GM12878 (cell line): Measurements from ENCODE around the gene ELSPBP1. TPM values are rescaled to one million over a fixed set of nuclear protein-coding genes. Genes with fewer than 3 reads are reported as not detected.

Source experiments
- ATAC-seq: fragments of 200-7000 bp; cut with Tn5 transposase; 3 replicates; pipeline ENCODE4 v1.9.1; 2020; ENCODE audit warnings: mild to moderate bottlenecking, moderate library complexity
- BruUV-seq: library from RNA; stranded (reverse); fragments of 400-500 nt; replicated peaks from 2 replicates; lab custom pipeline; 2021; lab: Mats Ljungman, UMichigan
- CTCF ChIA-PET: fragments of 300-600 bp; sonication (Branson Sonifier 250); formaldehyde crosslinking; extraction: SDS; loops from one replicate; lab custom pipeline; 2021; ENCODE audit warnings: inconsistent platforms; lab: Yijun Ruan, JAX
- POLR2A ChIA-PET: fragments of 350-600 bp; formaldehyde crosslinking; extraction: SDS; loops from one replicate; lab custom pipeline; 2021; ENCODE audit warnings: inconsistent platforms; lab: Charles Lee
- RAD21 ChIA-PET: fragments of 300-600 bp; sonication (Branson Sonifier 250); formaldehyde crosslinking; loops from one replicate; lab custom pipeline; 2023; ENCODE audit warnings: antibody characterized with exemption; ENCODE audit not compliant: unreplicated experiment; lab: Charles Lee
- SMC1A ChIA-PET: fragments of 300-600 bp; sonication (Branson Sonifier 250); formaldehyde crosslinking; loops from one replicate; lab custom pipeline; 2023; ENCODE audit not compliant: unreplicated experiment, uncharacterized antibody; lab: Charles Lee
- DNase-seq: peaks from one replicate; pipeline ENCODE4 v3.0.0-alpha.2; 2011; ENCODE audit warnings: low read depth, low spot score
- FAIRE-seq: peaks from 3 replicates; lab custom pipeline; 2011; peaks lifted over from hg19 to GRCh38; lab: Jason Lieb, UNC
- H2AFZ ChIP-seq: 2 replicates; pipeline ENCODE4 v1.6.0; 2011; ENCODE audit warnings: low read depth, low read length, control low read depth; ENCODE audit not compliant: control insufficient read depth
- H3K27ac ChIP-seq: 2 replicates; pipeline ENCODE4 v1.5.1; 2011; ENCODE audit warnings: control low read depth; ENCODE audit not compliant: control insufficient read depth, insufficient read depth
- H3K27me3 ChIP-seq, 2 experiments: replicated peaks in 1 of 2; 2 replicates each; pipeline versions ENCODE4 v1.6.0 to v1.6.1; 2011; ENCODE audit warnings: low read length in 1 of 2; ENCODE audit not compliant: control insufficient read depth in 2 of 2, insufficient read depth in 2 of 2
- H3K36me3 ChIP-seq, 2 experiments: 2 replicates each; pipeline ENCODE4 v1.5.1; 2011; ENCODE audit warnings: low read length in 1 of 2; ENCODE audit not compliant: control insufficient read depth in 2 of 2, insufficient read depth in 2 of 2
- H3K4me1 ChIP-seq: 2 replicates; pipeline ENCODE4 v1.6.1; 2011; ENCODE audit warnings: mild to moderate bottlenecking, low read length, moderate library complexity, mixed read lengths; ENCODE audit not compliant: control insufficient read depth, insufficient read depth
- H3K4me2 ChIP-seq: 2 replicates; pipeline ENCODE4 v1.6.0; 2011; ENCODE audit warnings: control low read depth; ENCODE audit not compliant: control insufficient read depth, insufficient read depth
- H3K4me3 ChIP-seq: fragments of 200-600 bp; sonication (generic); 2 replicates; pipeline ENCODE4 v1.5.1; 2016
- H3K79me2 ChIP-seq: 2 replicates; pipeline ENCODE4 v1.6.0; 2011; ENCODE audit warnings: low read length; ENCODE audit not compliant: control insufficient read depth, insufficient read depth
- H3K9ac ChIP-seq: 2 replicates; pipeline ENCODE4 v1.8.0; 2011; ENCODE audit warnings: low read length, control low read depth, mixed read lengths; ENCODE audit not compliant: control insufficient read depth, insufficient read depth
- H3K9me3 ChIP-seq: replicated peaks from 3 replicates; pipeline ENCODE4 v1.5.1; 2011; ENCODE audit warnings: mild to moderate bottlenecking, low read length; ENCODE audit not compliant: control insufficient read depth, insufficient read depth
- H4K20me1 ChIP-seq: 2 replicates; pipeline ENCODE4 v1.6.0; 2011; ENCODE audit not compliant: control insufficient read depth, insufficient read depth
- ATF2 ChIP-seq: IDR thresholded peaks from 2 replicates; pipeline ENCODE4 v1.6.1; 2012; ENCODE audit warnings: low read length, inconsistent platforms
- BCL11A ChIP-seq: IDR thresholded peaks from 2 replicates; pipeline ENCODE4 v1.6.1; 2011; ENCODE audit warnings: low read depth, low read length
- CBX3 ChIP-seq: fragments of 200-600 bp; sonication (generic); IDR thresholded peaks from 2 replicates; pipeline ENCODE4 v1.6.1; 2016; ENCODE audit warnings: low read depth, borderline replicate concordance
- CHD1 ChIP-seq: IDR thresholded peaks from 2 replicates; pipeline ENCODE4 v1.6.1; 2012; ENCODE audit warnings: low read depth, low read length, improper control_type of control experiment
- KLF5 ChIP-seq: fragments of 450-650 bp; IDR thresholded peaks from 2 replicates; pipeline ENCODE4 v1.6.1; 2014; ENCODE audit warnings: mild to moderate bottlenecking; ENCODE audit not compliant: partially characterized antibody
- MEF2B ChIP-seq: fragments of 450-650 bp; IDR thresholded peaks from 2 replicates; pipeline ENCODE4 v1.6.1; 2018; ENCODE audit warnings: mild to moderate bottlenecking, moderate library complexity; ENCODE audit not compliant: partially characterized antibody, poor library complexity, severe bottlenecking
- NR2F1 ChIP-seq: fragments of 450-650 bp; conservative IDR thresholded peaks from 2 replicates; pipeline ENCODE4 v1.6.1; 2017; ENCODE audit warnings: mild to moderate bottlenecking
- SUZ12 ChIP-seq: fragments of 200-600 bp; sonication (generic); IDR thresholded peaks from one replicate; pipeline ENCODE4 v1.6.1; 2018; ENCODE audit warnings: antibody characterized with exemption, mild to moderate bottlenecking; ENCODE audit not compliant: unreplicated experiment
- TAF1 ChIP-seq: IDR thresholded peaks from 2 replicates; pipeline ENCODE4 v1.6.1; 2011; ENCODE audit warnings: mild to moderate bottlenecking, low read depth, low read length, borderline replicate concordance
- USF2 ChIP-seq: IDR thresholded peaks from 2 replicates; pipeline ENCODE4 v1.6.1; 2011; ENCODE audit warnings: low read depth, low read length, improper control_type of control experiment, borderline replicate concordance
- ZBTB11 ChIP-seq: fragments of 450-650 bp; formaldehyde crosslinking; IDR thresholded peaks from 2 replicates; pipeline ENCODE4 v1.5.0; 2022; ENCODE audit warnings: mild to moderate bottlenecking, missing genetic modification characterization
- ZNF217 ChIP-seq: fragments of 450-650 bp; IDR thresholded peaks from 2 replicates; pipeline ENCODE4 v1.6.1; 2017; ENCODE audit warnings: antibody characterized with exemption, mild to moderate bottlenecking
- WGBS: methylation state at CpG from one replicate; pipeline ENCODE4 v1.1.6; 2016; ENCODE audit warnings: low lambda C conversion rate; ENCODE audit not compliant: insufficient replicate concordance, insufficient coverage; ENCODE audit errors: missing lambda C conversion rate; 5-methylcytosine and 5-hydroxymethylcytosine counted together
- in situ Hi-C: fragments of 300-500 bp; cut with MboI; formaldehyde crosslinking; loops from 9 replicates; pipeline ENCODE4 v1.14.3; 2018; ENCODE audit warnings: mixed read lengths
- intact Hi-C: fragments of 100-400 bp; cut with micrococcal nuclease; formaldehyde crosslinking; loops from one replicate; pipeline ENCODE4 v1.14.2; 2022; ENCODE audit not compliant: unreplicated experiment
- polyA plus RNA-seq, 11 experiments: library from polyadenylated mRNA; depleted of rRNA in 4 of 11; unstranded in 6 of 11; stranded (reverse) in 5 of 11; fragments of >200 nt; fragmentation: Nextera tagmentation in 4 of 11; fragmentation: Illumina TruSeq in 1 of 11; extraction: Ambion mirVana in 4 of 11; extraction: Trizol in 1 of 11; gene quantifications; 1 replicate in 1 of 11; 2 replicates in 10 of 11; pipeline versions ENCODE4 v1.2.1 to v1.2.3, GENCODE V29; 2011 to 2016; ENCODE audit warnings: inconsistent platforms in 2 of 11, missing spikeins in 2 of 11, low read depth in 1 of 11
- total RNA-seq, 4 experiments: library from RNA; depleted of rRNA in 3 of 4; stranded (reverse); fragments of >200 nt in 3 of 4; fragmentation: Illumina TruSeq in 1 of 4; extraction: Trizol in 1 of 4; gene quantifications; 2 replicates each; pipeline versions ENCODE4 v1.2.1 to v1.2.3, GENCODE V29; 2013 to 2021
- TF ChIP-seq, protein P1 (sequence below): IDR thresholded peaks from 2 replicates; pipeline ENCODE4 v1.6.1; 2012; ENCODE audit warnings: low read depth, low read length, improper control_type of control experiment

The ELSPBP1 gene
- total and polyA plus RNA-seq, 10 of the 15 experiments (the other 5 are each of a cell fraction or from before 2014, with no cell fraction given) = not detected

DNA sequence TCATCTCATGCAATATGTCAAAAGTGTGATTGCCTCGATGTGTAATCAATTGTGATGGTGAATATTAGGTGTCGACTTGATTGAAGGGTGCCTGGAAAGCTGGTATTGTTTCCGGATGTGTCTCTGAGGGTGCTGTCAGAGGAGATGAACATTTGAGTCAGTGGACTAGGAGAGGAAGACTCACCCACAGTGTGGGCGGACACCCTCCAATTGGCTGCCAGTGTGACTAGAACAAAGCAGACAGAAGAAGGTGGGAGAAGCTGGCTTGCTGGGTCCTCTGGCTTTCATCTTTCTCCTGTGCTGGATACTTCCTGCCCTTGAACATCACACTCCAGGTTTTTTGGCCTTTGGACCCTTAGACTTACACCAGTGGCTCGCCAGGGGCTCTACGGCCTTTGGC lies 64.9 kb downstream of the ELSPBP1 start:
- TF ChIP-seq MEF2B = no peak
- TF ChIP-seq TAF1 = no peak
- no peak for TF ChIP-seq ZNF217
- TF ChIP-seq USF2 = no peak
- no peak for TF ChIP-seq ATF2
- no peak for TF ChIP-seq BCL11A
- TF ChIP-seq ZBTB11 = no peak
- no peak for TF ChIP-seq CBX3
- TF ChIP-seq, protein P1, sequence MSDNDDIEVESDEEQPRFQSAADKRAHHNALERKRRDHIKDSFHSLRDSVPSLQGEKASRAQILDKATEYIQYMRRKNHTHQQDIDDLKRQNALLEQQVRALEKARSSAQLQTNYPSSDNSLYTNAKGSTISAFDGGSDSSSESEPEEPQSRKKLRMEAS = no peak
- no peak for TF ChIP-seq SUZ12
- no peak for TF ChIP-seq NR2F1
- no peak for TF ChIP-seq CHD1
- no peak for TF ChIP-seq KLF5

More for the DNA sequence above, 64.9 kb downstream of the ELSPBP1 start:
- WGBS = 60% methylated on average over 6 of the region's 6 CpGs
- BruUV-seq = no TSS peak
- SMC1A ChIA-PET = no interaction called here
- no peaks in the 10 kb centered on the region for H3K79me2 ChIP-seq
- no peak overlapping the region for H3K4me3 ChIP-seq
- no peak overlapping the region for H3K9ac ChIP-seq
- POLR2A ChIA-PET = no interaction called here
- H3K27ac ChIP-seq = no peak overlapping the region
- no peak overlapping the region for H3K4me2 ChIP-seq
- H3K27me3 ChIP-seq = no peaks in the 10 kb centered on the region
- RAD21 ChIA-PET = no interaction called here
- H3K4me1 ChIP-seq = no peaks in the 10 kb centered on the region
- DNase-seq (no peak), FAIRE-seq (no peak), ATAC-seq (no peak)
- no peak overlapping the region for H2AFZ ChIP-seq
- in situ Hi-C loops = no loop called here
- intact Hi-C loops = no loop called here
- no peaks in the 10 kb centered on the region for H3K36me3 ChIP-seq
- no peaks in the 10 kb centered on the region for H4K20me1 ChIP-seq
- no peaks in the 10 kb centered on the region for H3K9me3 ChIP-seq
- CTCF ChIA-PET = no interaction called here
